Mucosa of descending colon (tissue), 3 donors: Measurements from ENCODE around the gene VPS25. TPM values are rescaled to one million over a fixed set of nuclear protein-coding genes. Genes with fewer than 3 reads are reported as not detected.

Experiments
- ATAC-seq: fragments of 200-7000 bp; cut with Tn5 transposase; one replicate; pipeline ENCODE4 v1.9.1; 2020; ENCODE audit warnings: mild to moderate bottlenecking, moderate library complexity
- DNase-seq, 3 donors: peaks; one replicate each; pipeline ENCODE4 v3.0.0-alpha.2; 2020
- H3K36me3 ChIP-seq: fragments of 200-600 bp; one replicate; pipeline ENCODE4 v1.8.0; 2021; ENCODE audit warnings: low read depth, mild to moderate bottlenecking
- H3K4me1 ChIP-seq: fragments of 200-600 bp; one replicate; pipeline ENCODE4 v1.8.0; 2021; ENCODE audit warnings: low read depth, mild to moderate bottlenecking
- H3K4me3 ChIP-seq: fragments of 200-600 bp; one replicate; pipeline ENCODE4 v1.8.0; 2021; ENCODE audit warnings: mild to moderate bottlenecking
- H3K9me3 ChIP-seq: fragments of 200-600 bp; one replicate; pipeline ENCODE4 v1.8.0; 2021; ENCODE audit warnings: mild to moderate bottlenecking
- CTCF ChIP-seq: fragments of 200-600 bp; IDR thresholded peaks from one replicate; pipeline ENCODE4 v1.8.0; 2022; ENCODE audit warnings: antibody characterized with exemption, mild to moderate bottlenecking
- intact Hi-C, 2 donors: fragments of 100-400 bp; cut with DNase I in 1 of 2; cut with micrococcal nuclease in 1 of 2; formaldehyde crosslinking; loops; one replicate each; pipeline versions ENCODE4 v1.11.0 to v1.11.1; 2022; cut with DNase I, micrococcal nuclease
- total RNA-seq, 3 donors: library from RNA; stranded (reverse); fragmentation: NEBNext Ultra II Directional in 2 of 3; extraction: Animal tissue kit (Norgen Biotek cat#: 25700) in 2 of 3; gene quantifications; one replicate each; pipeline versions ENCODE4 v1.2.1 to v1.2.4, GENCODE V29; 2021 to 2023
- donor health status: DM: no; HTN: no; CAD: no; lungs with moderate emphysema.
- donor health status: DM: no; HTN: no; CAD: no.
- donor health status: DM: no; HTN: yes; CAD: no.

The VPS25 gene
- total RNA-seq, 3 donors from 2014 or later, result 45.6 to 85.6 (median 83.3) TPM

GRCh38 chr17:42775534-42776098 is 2.4 kb downstream of the VPS25 start:
- no peak overlapping the region for H3K4me3 ChIP-seq
- TF ChIP-seq CTCF, result no peak
- intact Hi-C loops, result no loop called here
- peaks cover 25% of the 10 kb centered on the region for H3K4me1 ChIP-seq
- peaks cover 3% of the 10 kb centered on the region for H3K36me3 ChIP-seq
- ATAC-seq, result no peak
- no peak for DNase-seq
- no peaks in the 10 kb centered on the region for H3K9me3 ChIP-seq

DNA sequence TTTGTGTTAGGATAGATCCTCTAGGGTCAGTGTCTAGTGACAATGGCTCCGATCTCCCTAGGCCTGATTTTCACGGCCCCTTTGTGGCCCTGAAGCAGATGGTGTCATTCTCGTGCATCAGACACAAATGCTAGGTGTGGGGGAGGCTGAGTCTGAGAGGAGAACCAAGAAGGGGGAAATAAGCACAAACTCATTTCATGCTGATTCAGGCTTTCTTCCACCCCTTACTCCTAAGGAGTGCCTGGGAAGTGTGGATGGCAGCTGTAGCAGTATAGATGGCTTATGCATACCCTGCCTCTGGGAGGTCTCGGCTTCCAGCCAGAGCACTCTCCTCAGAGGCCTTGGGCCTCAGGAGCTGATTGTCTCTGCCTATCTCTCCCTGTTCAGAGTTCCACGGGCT is 5.3 kb downstream of the VPS25 start:
- H3K9me3 ChIP-seq, result no peaks in the 10 kb centered on the region
- H3K36me3 ChIP-seq, result peaks cover 3% of the 10 kb centered on the region
- no peak overlapping the region for H3K4me3 ChIP-seq
- no peak for TF ChIP-seq CTCF
- DNase-seq, result no peak
- H3K4me1 ChIP-seq, result peaks cover 25% of the 10 kb centered on the region
- no peak for ATAC-seq
- intact Hi-C loops, result no loop called here

DNA sequence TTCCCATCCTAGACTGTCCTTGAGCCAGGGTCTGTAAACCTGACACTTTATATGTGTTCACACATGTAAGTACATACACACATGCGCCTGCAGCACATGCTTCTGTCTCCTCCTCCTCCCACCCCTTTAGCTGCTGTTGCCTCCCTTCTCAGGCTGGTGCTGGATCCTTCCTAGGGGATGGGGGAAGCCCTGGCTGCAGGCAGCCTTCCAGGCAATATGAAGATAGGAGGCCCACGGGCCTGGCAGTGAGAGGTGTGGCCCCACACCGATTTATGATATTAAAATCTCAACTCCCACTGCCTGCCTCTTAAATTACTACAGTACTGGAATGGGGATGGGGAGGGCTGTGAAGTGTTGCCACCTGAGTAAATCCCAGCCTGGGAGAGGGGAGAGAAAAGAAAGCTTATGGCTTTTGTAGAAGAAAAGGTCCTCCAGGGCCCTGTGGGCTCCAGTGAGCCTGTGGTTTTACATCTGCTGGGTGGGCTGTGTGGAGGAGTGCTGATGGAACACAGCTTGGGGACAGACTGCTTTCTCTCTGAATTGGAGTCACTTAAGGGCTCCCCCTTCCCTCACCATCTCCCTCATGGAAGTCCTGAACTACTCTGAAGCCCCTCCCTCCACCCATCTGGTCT is 6.2 kb downstream of the VPS25 start:
- Histone ChIP-seq H3K36me3 (peaks cover 3% of the 10 kb centered on the region), H3K4me1 (peaks cover 19% of the 10 kb centered on the region), H3K9me3 (no peaks in the 10 kb centered on the region), H3K4me3 (no peak overlapping the region)
- intact Hi-C loops, result no loop called here
- TF ChIP-seq CTCF, result no peak
- ATAC-seq (peak; percentile 11), DNase-seq (peak; percentile 55 to 64 (median 59))

DNA sequence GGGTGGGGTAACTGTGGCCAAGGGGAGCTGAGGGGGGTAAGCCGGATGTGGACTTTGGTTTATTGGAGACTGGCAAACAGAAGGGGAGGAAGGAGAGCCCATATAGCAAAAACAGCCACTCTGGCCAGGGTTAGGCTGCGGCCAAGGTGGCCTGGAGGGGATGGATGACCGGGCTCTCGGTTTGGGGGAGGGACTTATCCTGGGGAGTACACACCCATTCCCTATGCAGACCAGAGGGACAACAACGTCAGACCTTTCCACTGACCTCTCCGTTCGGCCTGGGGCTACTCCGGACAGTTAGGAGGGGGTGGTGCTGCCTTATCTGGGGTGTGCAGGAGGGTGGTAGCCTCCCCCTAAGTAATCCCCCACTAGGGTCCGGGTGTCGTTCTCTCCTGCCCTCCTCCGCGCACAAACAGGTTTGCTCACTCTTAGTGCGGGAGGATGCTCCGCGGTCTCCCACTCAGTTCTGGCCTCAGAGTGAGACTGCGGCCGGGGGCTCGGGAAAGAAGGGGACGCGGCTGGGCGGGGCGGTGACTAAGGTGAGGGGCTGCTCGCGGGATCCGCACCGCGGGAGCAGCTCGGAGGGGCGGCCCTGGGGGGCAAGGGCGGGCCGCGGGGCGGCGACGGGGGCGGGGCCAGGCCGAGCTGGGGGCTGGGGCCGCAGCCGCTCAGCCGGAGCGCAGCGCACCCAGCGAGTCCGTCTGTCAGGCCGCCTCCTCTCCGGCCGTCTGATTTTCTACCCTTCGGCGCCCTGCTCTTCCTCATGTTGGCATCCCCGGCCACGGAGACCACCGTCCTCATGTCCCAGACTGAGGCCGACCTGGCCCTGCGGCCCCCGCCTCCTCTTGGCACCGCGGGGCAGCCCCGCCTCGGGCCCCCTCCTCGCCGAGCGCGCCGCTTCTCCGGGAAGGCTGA is 6.9 kb downstream of the VPS25 start, which contains the start of gene WNK4:
WNK4 (plus strand) TSS at position 675 of the 915 bp plus-strand sequence; CDS start at position 764, 89 bp downstream.
- intact Hi-C loops, result no loop called here
- peak; percentile 82 to 88 (median 83) for DNase-seq

More for the DNA sequence above, 6.9 kb downstream of the VPS25 start, which contains the start of gene WNK4:
- ATAC-seq, result peak; percentile 76
- TF ChIP-seq CTCF, result no peak
- no peaks in the 10 kb centered on the region for H3K9me3 ChIP-seq
- peaks cover 3% of the 10 kb centered on the region for H3K36me3 ChIP-seq
- peaks cover 19% of the 10 kb centered on the region for H3K4me1 ChIP-seq
- peak within 1 kb of the TSS; percentile 48 for H3K4me3 ChIP-seq
